K562 (cell line): ENCODE data around the gene MFSD11. TPM values are rescaled to one million over a fixed set of nuclear protein-coding genes. Genes with fewer than 3 reads are reported as not detected.

ENCODE experiments used
- ATAC-seq: fragments of 200-7000 bp; cut with Tn5 transposase; 3 replicates; pipeline ENCODE4 v1.9.1; 2020; ENCODE audit warnings: moderate library complexity
- BruUV-seq: library from RNA; stranded (reverse); fragments of 400-500 nt; replicated peaks from 2 replicates; lab custom pipeline; 2021; lab: Mats Ljungman, UMichigan
- CTCF ChIA-PET: fragments of 300-600 bp; formaldehyde crosslinking; extraction: SDS; loops from one replicate; lab custom pipeline; 2021; ENCODE audit warnings: low intra/inter-chr PET ratio; lab: Yijun Ruan, JAX
- POLR2A ChIA-PET: fragments of 300-600, 350-650 bp; sonication (Branson Sonifier 250); formaldehyde crosslinking; extraction: SDS; loops from one replicate; lab custom pipeline; 2021; ENCODE audit warnings: antibody characterized with exemption, inconsistent platforms; lab: Yijun Ruan, JAX
- DNase-seq, 4 experiments: peaks; one replicate each; pipeline versions ENCODE4 v3.0.0 to v3.0.0-alpha.2; 2011 to 2018; ENCODE audit warnings: low spot score in 3 of 4, mixed read lengths in 3 of 4; ENCODE audit errors: extremely low read depth in 1 of 4
- FAIRE-seq: peaks from 2 replicates; lab custom pipeline; 2011; peaks lifted over from hg19 to GRCh38; lab: Jason Lieb, UNC
- H2AFZ ChIP-seq: 2 replicates; pipeline ENCODE4 v1.6.0; 2011; ENCODE audit warnings: low read depth, low read length, control low read depth, inconsistent platforms
- H3K27ac ChIP-seq: fragments of 200-600 bp; 3 replicates; pipeline ENCODE4 v1.8.0; 2011; ENCODE audit warnings: low read depth, mild to moderate bottlenecking, control low read depth, inconsistent platforms, low read length, moderate library complexity, mixed read lengths; ENCODE audit errors: extremely low read depth
- H3K27me3 ChIP-seq, 2 experiments: fragments of 300-600 bp in 1 of 2; 2 replicates in 1 of 2; 3 replicates in 1 of 2; pipeline versions ENCODE4 v1.6.0 to v1.8.0; 2011; ENCODE audit warnings: inconsistent platforms in 2 of 2, low read length in 2 of 2, mild to moderate bottlenecking in 1 of 2, mixed read lengths in 1 of 2, moderate library complexity in 1 of 2; ENCODE audit not compliant: control insufficient read depth in 2 of 2, insufficient read depth in 2 of 2
- H3K36me3 ChIP-seq: fragments of 300-600 bp; 3 replicates; pipeline ENCODE4 v1.8.0; 2011; ENCODE audit warnings: mild to moderate bottlenecking, low read length, inconsistent platforms; ENCODE audit not compliant: control insufficient read depth, insufficient read depth
- H3K4me1 ChIP-seq, 2 experiments: fragments of 200-600 bp in 1 of 2; replicated peaks in 1 of 2; 2 replicates in 1 of 2; 3 replicates in 1 of 2; pipeline versions ENCODE4 v1.5.1 to v1.8.0; 2011; ENCODE audit warnings: inconsistent platforms in 2 of 2, low read length in 2 of 2, mild to moderate bottlenecking in 1 of 2, mixed read lengths in 1 of 2, moderate library complexity in 1 of 2; ENCODE audit not compliant: control insufficient read depth in 2 of 2, insufficient read depth in 2 of 2
- H3K4me2 ChIP-seq: 2 replicates; pipeline ENCODE4 v1.6.1; 2011; ENCODE audit warnings: low read length, control low read depth, inconsistent platforms, mixed read lengths; ENCODE audit not compliant: insufficient read depth
- H3K4me3 ChIP-seq: fragments of 200-600 bp; sonication (generic), shearing (Covaris generic); 2 replicates; pipeline ENCODE4 v1.5.1; 2016; ENCODE audit warnings: control low read depth, inconsistent platforms
- H3K79me2 ChIP-seq: fragments of 200-600 bp; 3 replicates; pipeline ENCODE4 v1.8.0; 2011; ENCODE audit warnings: low read length, inconsistent platforms; ENCODE audit not compliant: control insufficient read depth, insufficient read depth
- H3K9ac ChIP-seq, 2 experiments: 2 replicates each; pipeline versions ENCODE4 v1.6.0 to v1.6.1; 2011; ENCODE audit warnings: low read depth in 2 of 2, low read length in 2 of 2, control low read depth in 1 of 2, inconsistent platforms in 1 of 2, mild to moderate bottlenecking in 1 of 2, mixed read lengths in 1 of 2; ENCODE audit not compliant: insufficient read depth in 1 of 2
- H3K9me1 ChIP-seq: one replicate; pipeline ENCODE4 v1.6.0; 2011; ENCODE audit warnings: inconsistent platforms, mild to moderate bottlenecking, low read length, moderate library complexity; ENCODE audit not compliant: control insufficient read depth, insufficient read depth
- H3K9me3 ChIP-seq: replicated peaks from 2 replicates; pipeline ENCODE4 v1.5.1; 2011; ENCODE audit warnings: low read depth, low read length, inconsistent platforms; ENCODE audit not compliant: control insufficient read depth, insufficient read depth
- H4K20me1 ChIP-seq: replicated peaks from 2 replicates; pipeline ENCODE4 v1.6.1; 2011; ENCODE audit warnings: low read length, inconsistent platforms, mixed read lengths; ENCODE audit not compliant: control insufficient read depth, insufficient read depth
- ETV1 ChIP-seq: fragments of 450-650 bp; conservative IDR thresholded peaks from 2 replicates; pipeline ENCODE4 v1.6.1; 2016; ENCODE audit warnings: missing genetic modification characterization, control low read depth, low read depth, missing compliant biosample characterization
- HMGN3 ChIP-seq: IDR thresholded peaks from 2 replicates; pipeline ENCODE4 v1.6.1; 2011; ENCODE audit warnings: borderline replicate concordance, low read depth, mild to moderate bottlenecking, mixed read lengths, low read length; ENCODE audit not compliant: insufficient read length; ENCODE audit errors: extremely low read depth
- HSF4 ChIP-seq: fragments of 250-450 bp; sonication (Bioruptor Pico); IDR thresholded peaks from 2 replicates; pipeline ENCODE4 v2.1.2; 2022; ENCODE audit warnings: mild to moderate bottlenecking, moderate library complexity, borderline replicate concordance
- PHB2 ChIP-seq: fragments of 450-650 bp; IDR thresholded peaks from 2 replicates; pipeline ENCODE4 v1.6.1; 2017; ENCODE audit warnings: low read depth
- POLR3G ChIP-seq: IDR thresholded peaks from 2 replicates; pipeline ENCODE4 v1.6.1; 2011; ENCODE audit not compliant: insufficient read length, insufficient replicate concordance; ENCODE audit errors: extremely low read depth
- SETDB1 ChIP-seq: IDR thresholded peaks from one replicate; pipeline ENCODE4 v1.6.1; 2012; ENCODE audit warnings: low read length, control low read depth, inconsistent platforms
- SMARCA4 ChIP-seq: fragments of 450-650 bp; IDR thresholded peaks from 2 replicates; pipeline ENCODE4 v1.6.1; 2016
- SP2 ChIP-seq: IDR thresholded peaks from 2 replicates; pipeline ENCODE4 v1.6.1; 2011; ENCODE audit warnings: mild to moderate bottlenecking, low read depth, low read length, moderate library complexity; ENCODE audit not compliant: poor library complexity, severe bottlenecking; ENCODE audit errors: extremely low read depth
- TCFL5 ChIP-seq: fragments of 250-450 bp; sonication (Bioruptor Pico); conservative IDR thresholded peaks from 2 replicates; pipeline ENCODE4 v1.6.1; 2021; ENCODE audit warnings: mild to moderate bottlenecking, moderate library complexity, matching md5 sums
- TGIF2 ChIP-seq: sonication (generic); formaldehyde crosslinking; IDR thresholded peaks from 2 replicates; pipeline ENCODE4 v1.8.1; 2022; ENCODE audit warnings: mild to moderate bottlenecking, missing genetic modification reagents, moderate library complexity
- TRIM24 ChIP-seq, 2 experiments: fragments of 450-650 bp; IDR thresholded peaks; 2 replicates each; pipeline ENCODE4 v1.6.1; 2016
- TRIM28 ChIP-seq: fragments of 450-650 bp; IDR thresholded peaks from 2 replicates; pipeline ENCODE4 v1.6.1; 2017
- ZC3H8 ChIP-seq: fragments of 450-650 bp; IDR thresholded peaks from 2 replicates; pipeline ENCODE4 v1.6.1; 2017
- ZSCAN29 ChIP-seq: fragments of 450-650 bp; IDR thresholded peaks from 2 replicates; pipeline ENCODE4 v1.6.1; 2017
- WGBS: fragments of 100-300 bp; shearing (Covaris generic); methylation state at CpG from one replicate; pipeline ENCODE4 v1.1.6; 2016; ENCODE audit warnings: low coverage, mixed read lengths; ENCODE audit not compliant: insufficient coverage; ENCODE audit errors: missing lambda C conversion rate; 5-methylcytosine and 5-hydroxymethylcytosine counted together
- in situ Hi-C: fragments of 300-500 bp; cut with MboI; formaldehyde crosslinking; loops from 4 replicates; pipeline ENCODE4 v1.15.0; 2018; ENCODE audit warnings: inconsistent platforms, mixed read lengths
- intact Hi-C: fragments of 100-400 bp; cut with micrococcal nuclease; formaldehyde crosslinking; loops from 2 replicates; pipeline ENCODE4 v1.14.2; 2022
- polyA plus RNA-seq, 8 experiments: library from polyadenylated mRNA; depleted of rRNA in 4 of 8; stranded (reverse) in 5 of 8; unstranded in 3 of 8; fragments of >200 nt; fragmentation: Nextera tagmentation in 2 of 8; fragmentation: Illumina TruSeq in 1 of 8; extraction: Ambion mirVana in 2 of 8; extraction: Trizol in 1 of 8; gene quantifications; 2 replicates each; pipeline versions ENCODE4 v1.2.1 to v1.2.3, GENCODE V29; 2011 to 2014; ENCODE audit warnings: inconsistent platforms in 1 of 8, missing spikeins in 1 of 8
- total RNA-seq, 7 experiments: library from RNA; depleted of rRNA in 6 of 7; stranded (reverse); fragments of >200 nt in 6 of 7; fragmentation: Illumina TruSeq in 2 of 7; extraction: Trizol in 2 of 7; gene quantifications; 2 replicates each; pipeline versions ENCODE4 v1.2.1 to v1.2.3, GENCODE V29; 2011 to 2021; ENCODE audit warnings: low replicate concordance in 1 of 7
- TF ChIP-seq, protein P1 (sequence below): fragments of 250-450 bp; sonication (Bioruptor Pico); IDR thresholded peaks from 2 replicates; pipeline ENCODE4 v1.4.0; 2020; ENCODE audit warnings: mild to moderate bottlenecking, moderate library complexity
- TF ChIP-seq, protein P2 (sequence below): fragments of 250-450 bp; sonication (Bioruptor Pico); IDR thresholded peaks from 2 replicates; pipeline ENCODE4 v1.9.0; 2021; ENCODE audit warnings: mild to moderate bottlenecking
- TF ChIP-seq, protein P3 (sequence below), 2 experiments: IDR thresholded peaks; 2 replicates each; pipeline ENCODE4 v1.6.1; 2011; ENCODE audit warnings: borderline replicate concordance in 1 of 2, control low read depth in 1 of 2, low read depth in 1 of 2, low read length in 1 of 2, mild to moderate bottlenecking in 1 of 2, mixed read lengths in 1 of 2, moderate library complexity in 1 of 2; ENCODE audit not compliant: insufficient read depth in 1 of 2, insufficient read length in 1 of 2, poor library complexity in 1 of 2, severe bottlenecking in 1 of 2; ENCODE audit errors: extremely low read depth in 1 of 2
- TF ChIP-seq, protein P4 (sequence below): sonication (generic); formaldehyde crosslinking; IDR thresholded peaks from 2 replicates; pipeline ENCODE4 v1.8.1; 2022; ENCODE audit warnings: missing genetic modification reagents

The MFSD11 gene
- total and polyA plus RNA-seq, 9 of the 15 experiments (the other 6 are each of a cell fraction or from before 2014, with no cell fraction given): 14.4 to 24.5 (median 19.9) TPM

DNA sequence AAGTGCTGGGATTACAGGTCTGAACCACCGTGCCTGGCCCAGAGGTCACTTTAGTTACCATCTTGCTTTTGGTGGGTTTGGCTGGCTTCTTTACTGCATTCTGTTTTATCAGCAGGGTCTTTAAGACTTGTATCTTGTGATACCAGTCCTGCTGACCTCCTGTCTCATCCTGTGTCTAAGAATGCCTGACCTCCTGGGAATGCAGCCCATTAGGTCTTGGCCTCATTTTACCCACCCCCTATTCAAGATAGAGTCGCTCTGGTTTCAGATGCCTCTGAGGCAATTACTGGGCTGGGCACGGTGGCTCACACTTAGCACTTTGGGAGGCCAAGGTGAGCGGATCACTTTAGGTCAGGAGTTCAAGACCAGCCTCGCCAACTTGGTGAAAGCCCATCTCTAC, 63.8 kb downstream of the MFSD11 start:
- intact Hi-C loops (no loop called here), in situ Hi-C loops (no loop called here)
- no peaks in the 10 kb centered on the region for H3K9me3 ChIP-seq
- DNase-seq (no peak), FAIRE-seq (no peak), ATAC-seq (no peak)
- H3K79me2 ChIP-seq: no peaks in the 10 kb centered on the region
- H3K27me3 ChIP-seq: no peaks in the 10 kb centered on the region
- no peaks in the 10 kb centered on the region for H3K36me3 ChIP-seq
- no peaks in the 10 kb centered on the region for H4K20me1 ChIP-seq
- H3K4me1 ChIP-seq: no peaks in the 10 kb centered on the region; a peak in 1 of 5 replicates
- no peak overlapping the region for H2AFZ ChIP-seq
- H3K27ac ChIP-seq: no peak overlapping the region
- no peaks in the 10 kb centered on the region for H3K9me1 ChIP-seq
- POLR2A ChIA-PET: no interaction called here
- no peak overlapping the region for H3K9ac ChIP-seq
- no peak overlapping the region for H3K4me3 ChIP-seq
- 33% methylated on average over 5 of the region's 5 CpGs for WGBS
- CTCF ChIA-PET: no interaction called here
- no TSS peak for BruUV-seq
- TF ChIP-seq PHB2 (no peak), TRIM24 (IDR thresholded peaks at IDR 0.05) (no peak), TCFL5 (CRISPR knock-in tag) (no peak), HMGN3 (no peak), SP2 (no peak), SMARCA4 (no peak), TGIF2 (CRISPR knock-in tag) (no peak), HSF4 (CRISPR knock-in tag) (no peak), ZSCAN29 (no peak), ZC3H8 (no peak), POLR3G (no peak), TRIM28 (no peak), SETDB1 (no peak), ETV1 (no peak)
- TF ChIP-seq, protein P1, sequence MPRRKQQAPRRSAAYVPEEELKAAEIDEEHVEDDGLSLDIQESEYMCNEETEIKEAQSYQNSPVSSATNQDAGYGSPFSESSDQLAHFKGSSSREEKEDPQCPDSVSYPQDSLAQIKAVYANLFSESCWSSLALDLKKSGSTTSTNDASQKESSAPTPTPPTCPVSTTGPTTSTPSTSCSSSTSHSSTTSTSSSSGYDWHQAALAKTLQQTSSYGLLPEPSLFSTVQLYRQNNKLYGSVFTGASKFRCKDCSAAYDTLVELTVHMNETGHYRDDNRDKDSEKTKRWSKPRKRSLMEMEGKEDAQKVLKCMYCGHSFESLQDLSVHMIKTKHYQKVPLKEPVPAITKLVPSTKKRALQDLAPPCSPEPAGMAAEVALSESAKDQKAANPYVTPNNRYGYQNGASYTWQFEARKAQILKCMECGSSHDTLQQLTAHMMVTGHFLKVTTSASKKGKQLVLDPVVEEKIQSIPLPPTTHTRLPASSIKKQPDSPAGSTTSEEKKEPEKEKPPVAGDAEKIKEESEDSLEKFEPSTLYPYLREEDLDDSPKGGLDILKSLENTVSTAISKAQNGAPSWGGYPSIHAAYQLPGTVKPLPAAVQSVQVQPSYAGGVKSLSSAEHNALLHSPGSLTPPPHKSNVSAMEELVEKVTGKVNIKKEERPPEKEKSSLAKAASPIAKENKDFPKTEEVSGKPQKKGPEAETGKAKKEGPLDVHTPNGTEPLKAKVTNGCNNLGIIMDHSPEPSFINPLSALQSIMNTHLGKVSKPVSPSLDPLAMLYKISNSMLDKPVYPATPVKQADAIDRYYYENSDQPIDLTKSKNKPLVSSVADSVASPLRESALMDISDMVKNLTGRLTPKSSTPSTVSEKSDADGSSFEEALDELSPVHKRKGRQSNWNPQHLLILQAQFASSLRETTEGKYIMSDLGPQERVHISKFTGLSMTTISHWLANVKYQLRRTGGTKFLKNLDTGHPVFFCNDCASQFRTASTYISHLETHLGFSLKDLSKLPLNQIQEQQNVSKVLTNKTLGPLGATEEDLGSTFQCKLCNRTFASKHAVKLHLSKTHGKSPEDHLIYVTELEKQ: no peak
- TF ChIP-seq, protein P2, sequence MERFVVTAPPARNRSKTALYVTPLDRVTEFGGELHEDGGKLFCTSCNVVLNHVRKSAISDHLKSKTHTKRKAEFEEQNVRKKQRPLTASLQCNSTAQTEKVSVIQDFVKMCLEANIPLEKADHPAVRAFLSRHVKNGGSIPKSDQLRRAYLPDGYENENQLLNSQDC (CRISPR knock-in tag): no peak
- TF ChIP-seq, protein P3, sequence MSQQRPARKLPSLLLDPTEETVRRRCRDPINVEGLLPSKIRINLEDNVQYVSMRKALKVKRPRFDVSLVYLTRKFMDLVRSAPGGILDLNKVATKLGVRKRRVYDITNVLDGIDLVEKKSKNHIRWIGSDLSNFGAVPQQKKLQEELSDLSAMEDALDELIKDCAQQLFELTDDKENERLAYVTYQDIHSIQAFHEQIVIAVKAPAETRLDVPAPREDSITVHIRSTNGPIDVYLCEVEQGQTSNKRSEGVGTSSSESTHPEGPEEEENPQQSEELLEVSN (IDR thresholded peaks at IDR 0.05; ENCODE audit: borderline replicate concordance in 1 of 2, extremely low read depth in 1 of 2, insufficient read depth in 1 of 2, insufficient read length in 1 of 2, low read depth in 1 of 2, low read length in 1 of 2, poor library complexity in 1 of 2, severe bottlenecking in 1 of 2): no peak
- TF ChIP-seq, protein P4, sequence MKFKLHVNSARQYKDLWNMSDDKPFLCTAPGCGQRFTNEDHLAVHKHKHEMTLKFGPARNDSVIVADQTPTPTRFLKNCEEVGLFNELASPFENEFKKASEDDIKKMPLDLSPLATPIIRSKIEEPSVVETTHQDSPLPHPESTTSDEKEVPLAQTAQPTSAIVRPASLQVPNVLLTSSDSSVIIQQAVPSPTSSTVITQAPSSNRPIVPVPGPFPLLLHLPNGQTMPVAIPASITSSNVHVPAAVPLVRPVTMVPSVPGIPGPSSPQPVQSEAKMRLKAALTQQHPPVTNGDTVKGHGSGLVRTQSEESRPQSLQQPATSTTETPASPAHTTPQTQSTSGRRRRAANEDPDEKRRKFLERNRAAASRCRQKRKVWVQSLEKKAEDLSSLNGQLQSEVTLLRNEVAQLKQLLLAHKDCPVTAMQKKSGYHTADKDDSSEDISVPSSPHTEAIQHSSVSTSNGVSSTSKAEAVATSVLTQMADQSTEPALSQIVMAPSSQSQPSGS (CRISPR knock-in tag): no peak
- no peak overlapping the region for H3K4me2 ChIP-seq
